Caco-2 (cell line): ENCODE data around the gene HPS5. TPM values are rescaled to one million over a fixed set of nuclear protein-coding genes. Genes with fewer than 3 reads are reported as not detected.

Experiments used
- BruUV-seq: library from RNA; stranded (reverse); fragments of 400-500 nt; replicated peaks from 2 replicates; lab custom pipeline; 2021; lab: Mats Ljungman, UMichigan
- CTCF ChIA-PET: fragments of 300-600 bp; sonication (Branson Sonifier 250); formaldehyde crosslinking; loops from one replicate; lab custom pipeline; 2022; ENCODE audit warnings: antibody characterized with exemption; lab: Charles Lee
- POLR2A ChIA-PET: fragments of 300-600 bp; sonication (Branson Sonifier 250); formaldehyde crosslinking; loops from one replicate; lab custom pipeline; 2022; ENCODE audit warnings: antibody characterized with exemption; lab: Charles Lee
- DNase-seq, 2 experiments: peaks; one replicate each; pipeline versions ENCODE4 v3.0.0 to v3.0.0-alpha.2; 2020 to 2022
- H3K27me3 ChIP-seq: replicated peaks from 2 replicates; pipeline ENCODE4 v1.6.0; 2011; ENCODE audit warnings: low read length; ENCODE audit not compliant: control insufficient read depth, insufficient read depth
- H3K36me3 ChIP-seq: 2 replicates; pipeline ENCODE4 v1.5.1; 2011; ENCODE audit warnings: low read length; ENCODE audit not compliant: control insufficient read depth, insufficient read depth
- H3K4me1 ChIP-seq: fragments of 250-450 bp; sonication (Bioruptor Pico); 2 replicates; pipeline ENCODE4 v1.5.1; 2020; ENCODE audit warnings: mild to moderate bottlenecking
- H3K4me3 ChIP-seq: 2 replicates; pipeline ENCODE4 v1.5.1; 2011; ENCODE audit warnings: low read depth, mild to moderate bottlenecking, control low read depth, low read length
- H3K9me3 ChIP-seq: fragments of 250-450 bp; sonication (Bioruptor Pico); 2 replicates; pipeline ENCODE4 v1.5.1; 2020; ENCODE audit warnings: mild to moderate bottlenecking, moderate library complexity
- H3K27ac Mint-ChIP-seq: one replicate; pipeline ENCODE4 v1.8.0; 2022; ENCODE audit warnings: mixed read lengths; ENCODE audit not compliant: unreplicated experiment
- H3K27me3 Mint-ChIP-seq: one replicate; pipeline ENCODE4 v1.8.0; 2022; ENCODE audit warnings: mixed read lengths; ENCODE audit not compliant: insufficient read depth, unreplicated experiment
- H3K36me3 Mint-ChIP-seq: one replicate; pipeline ENCODE4 v1.8.0; 2022; ENCODE audit warnings: mild to moderate bottlenecking, mixed read lengths; ENCODE audit not compliant: insufficient read depth, unreplicated experiment
- H3K4me1 Mint-ChIP-seq: one replicate; pipeline ENCODE4 v1.8.0; 2022; ENCODE audit warnings: low read depth, mixed read lengths; ENCODE audit not compliant: unreplicated experiment
- H3K4me3 Mint-ChIP-seq: one replicate; pipeline ENCODE4 v1.8.0; 2022; ENCODE audit warnings: mild to moderate bottlenecking, moderate library complexity, mixed read lengths; ENCODE audit not compliant: unreplicated experiment
- H3K9me3 Mint-ChIP-seq: one replicate; pipeline ENCODE4 v1.8.0; 2022; ENCODE audit warnings: mixed read lengths; ENCODE audit not compliant: unreplicated experiment
- intact Hi-C: fragments of 100-400 bp; cut with micrococcal nuclease; formaldehyde crosslinking; loops from one replicate; pipeline ENCODE4 v1.10.0; 2022; ENCODE audit not compliant: unreplicated experiment
- total RNA-seq: library from RNA; stranded (reverse); gene quantifications from 2 replicates; pipeline ENCODE4 v1.2.3, GENCODE V29; 2022
- TF ChIP-seq, protein P1 (sequence below), 2 experiments: fragments of 200-600 bp in 1 of 2; IDR thresholded peaks; 1 replicate in 1 of 2; 2 replicates in 1 of 2; pipeline versions ENCODE4 v1.5.1 to v1.8.0; 2011 to 2022; ENCODE audit warnings: antibody characterized with exemption in 1 of 2, control low read depth in 1 of 2, inconsistent platforms in 1 of 2, low read depth in 1 of 2, low read length in 1 of 2, mild to moderate bottlenecking in 1 of 2, moderate library complexity in 1 of 2; ENCODE audit not compliant: insufficient read depth in 1 of 2, severe bottlenecking in 1 of 2, unreplicated experiment in 1 of 2

HPS5 gene
- total RNA-seq, 1 experiment from 2014 or later: 17.5 TPM

DNA sequence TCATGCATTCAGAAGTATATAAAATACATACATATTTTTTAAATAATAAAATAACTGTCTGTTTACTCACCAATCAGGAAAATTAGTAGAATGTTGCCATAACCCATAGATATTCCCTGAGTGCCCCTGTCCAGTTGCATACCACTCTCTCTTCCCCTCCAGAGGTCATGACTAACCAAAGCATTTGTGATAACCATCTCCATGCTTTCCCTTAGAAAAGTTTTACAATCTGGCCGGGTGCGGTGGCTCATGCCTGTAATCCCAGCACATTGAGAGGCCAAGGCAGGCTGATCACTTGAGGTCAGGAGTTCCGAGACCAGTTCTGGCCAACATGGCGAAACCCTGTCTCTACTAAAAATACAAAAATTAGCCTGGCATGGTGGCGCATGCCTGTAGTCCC is 39.2 kb upstream of the HPS5 start:
- BruUV-seq: no TSS peak
- Histone ChIP-seq H3K4me3 (no peak overlapping the region), H3K4me1 (no peaks in the 10 kb centered on the region), H3K9me3 (no peaks in the 10 kb centered on the region), H3K27me3 (no peaks in the 10 kb centered on the region), H3K36me3 (peaks cover 3% of the 10 kb centered on the region)
- Mint-ChIP-seq H3K36me3 (peaks cover 56% of the 10 kb centered on the region), H3K9me3 (no peaks in the 10 kb centered on the region), H3K4me3 (no peak overlapping the region), H3K4me1 (no peaks in the 10 kb centered on the region), H3K27ac (no peak overlapping the region), H3K27me3 (no peaks in the 10 kb centered on the region)
- DNase-seq: no peak
- POLR2A ChIA-PET: no interaction called here
- intact Hi-C loops: no loop called here
- CTCF ChIA-PET: no interaction called here
- TF ChIP-seq, protein P1, sequence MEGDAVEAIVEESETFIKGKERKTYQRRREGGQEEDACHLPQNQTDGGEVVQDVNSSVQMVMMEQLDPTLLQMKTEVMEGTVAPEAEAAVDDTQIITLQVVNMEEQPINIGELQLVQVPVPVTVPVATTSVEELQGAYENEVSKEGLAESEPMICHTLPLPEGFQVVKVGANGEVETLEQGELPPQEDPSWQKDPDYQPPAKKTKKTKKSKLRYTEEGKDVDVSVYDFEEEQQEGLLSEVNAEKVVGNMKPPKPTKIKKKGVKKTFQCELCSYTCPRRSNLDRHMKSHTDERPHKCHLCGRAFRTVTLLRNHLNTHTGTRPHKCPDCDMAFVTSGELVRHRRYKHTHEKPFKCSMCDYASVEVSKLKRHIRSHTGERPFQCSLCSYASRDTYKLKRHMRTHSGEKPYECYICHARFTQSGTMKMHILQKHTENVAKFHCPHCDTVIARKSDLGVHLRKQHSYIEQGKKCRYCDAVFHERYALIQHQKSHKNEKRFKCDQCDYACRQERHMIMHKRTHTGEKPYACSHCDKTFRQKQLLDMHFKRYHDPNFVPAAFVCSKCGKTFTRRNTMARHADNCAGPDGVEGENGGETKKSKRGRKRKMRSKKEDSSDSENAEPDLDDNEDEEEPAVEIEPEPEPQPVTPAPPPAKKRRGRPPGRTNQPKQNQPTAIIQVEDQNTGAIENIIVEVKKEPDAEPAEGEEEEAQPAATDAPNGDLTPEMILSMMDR (IDR thresholded peaks at IDR 0.05; ENCODE audit: insufficient read depth in 1 of 2, low read depth in 1 of 2, low read length in 1 of 2, severe bottlenecking in 1 of 2, unreplicated experiment in 1 of 2): no peak

DNA sequence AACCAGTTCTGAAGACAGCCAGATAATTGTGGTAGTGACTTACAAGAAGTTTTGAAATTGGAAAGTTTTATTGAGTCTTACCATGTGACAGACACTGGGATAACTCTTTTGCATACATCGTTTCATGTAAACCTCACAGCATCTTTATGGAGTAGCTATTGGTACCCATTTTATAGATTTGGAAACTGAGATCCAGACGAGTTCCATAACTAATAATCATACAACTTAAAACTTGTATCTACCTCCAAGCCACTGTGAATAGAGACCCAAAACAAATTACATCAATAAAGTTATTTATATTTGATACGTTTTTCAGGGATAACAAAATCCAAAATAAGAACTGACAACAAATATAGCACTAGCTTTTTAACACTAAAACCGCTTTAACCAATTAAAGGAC is 36.7 kb upstream of the HPS5 start:
- POLR2A ChIA-PET: no interaction called here
- CTCF ChIA-PET: no interaction called here
- TF ChIP-seq, protein P1 (IDR thresholded peaks at IDR 0.05; ENCODE audit: insufficient read depth in 1 of 2, low read depth in 1 of 2, low read length in 1 of 2, severe bottlenecking in 1 of 2, unreplicated experiment in 1 of 2): no peak
- Histone ChIP-seq H3K4me1 (no peaks in the 10 kb centered on the region), H3K4me3 (no peak overlapping the region), H3K27me3 (no peaks in the 10 kb centered on the region), H3K9me3 (no peaks in the 10 kb centered on the region), H3K36me3 (peaks cover 1% of the 10 kb centered on the region)
- no TSS peak for BruUV-seq
- H3K4me1 Mint-ChIP-seq: no peaks in the 10 kb centered on the region
- intact Hi-C loops: no loop called here
- H3K36me3 Mint-ChIP-seq: peaks cover 54% of the 10 kb centered on the region
- no peaks in the 10 kb centered on the region for H3K9me3 Mint-ChIP-seq
- no peak overlapping the region for H3K4me3 Mint-ChIP-seq
- H3K27ac Mint-ChIP-seq: no peak overlapping the region
- no peak for DNase-seq
- H3K27me3 Mint-ChIP-seq: no peaks in the 10 kb centered on the region

DNA sequence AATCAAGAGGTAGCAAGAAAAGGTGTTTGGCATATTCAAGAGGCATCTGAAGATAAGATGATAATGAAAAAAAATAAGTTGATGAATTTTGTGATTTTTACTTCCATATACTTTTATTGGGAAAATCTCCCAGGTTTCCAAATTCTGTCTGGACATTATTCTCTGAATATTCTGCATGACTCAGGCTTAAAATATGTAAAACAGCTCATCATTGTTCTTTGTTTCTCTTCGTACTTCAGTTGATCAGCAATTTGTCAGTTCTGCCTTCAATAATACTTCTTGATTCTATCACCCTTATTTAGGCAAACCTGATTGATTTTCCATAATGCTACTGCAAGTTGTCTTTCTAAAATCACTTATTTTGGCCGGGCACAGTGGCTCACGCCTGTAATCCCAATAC is 30.6 kb upstream of the HPS5 start:
- H3K4me1 ChIP-seq: no peaks in the 10 kb centered on the region
- Mint-ChIP-seq H3K27me3 (no peaks in the 10 kb centered on the region), H3K27ac (no peak overlapping the region), H3K4me3 (no peak overlapping the region), H3K36me3 (peaks cover 70% of the 10 kb centered on the region), H3K4me1 (no peaks in the 10 kb centered on the region), H3K9me3 (no peaks in the 10 kb centered on the region)
- H3K27me3 ChIP-seq: no peaks in the 10 kb centered on the region
- H3K36me3 ChIP-seq: peaks cover 1% of the 10 kb centered on the region; the same call in 1 of the 2 replicates
- intact Hi-C loops: no loop called here
- BruUV-seq: no TSS peak
- CTCF ChIA-PET: no interaction called here
- no peak overlapping the region for H3K4me3 ChIP-seq
- TF ChIP-seq, protein P1 (IDR thresholded peaks at IDR 0.05; ENCODE audit: insufficient read depth in 1 of 2, low read depth in 1 of 2, low read length in 1 of 2, severe bottlenecking in 1 of 2, unreplicated experiment in 1 of 2): no peak
- H3K9me3 ChIP-seq: no peaks in the 10 kb centered on the region
- POLR2A ChIA-PET: no interaction called here
- no peak for DNase-seq
